Measurements from ENCODE around the gene RECQL5. TPM values are rescaled to one million over a fixed set of nuclear protein-coding genes. Genes with fewer than 3 reads are reported as not detected.

RECQL5 gene
- polyA plus RNA-seq, 1 donor from 2014 or later = 9.6 TPM

DNA sequence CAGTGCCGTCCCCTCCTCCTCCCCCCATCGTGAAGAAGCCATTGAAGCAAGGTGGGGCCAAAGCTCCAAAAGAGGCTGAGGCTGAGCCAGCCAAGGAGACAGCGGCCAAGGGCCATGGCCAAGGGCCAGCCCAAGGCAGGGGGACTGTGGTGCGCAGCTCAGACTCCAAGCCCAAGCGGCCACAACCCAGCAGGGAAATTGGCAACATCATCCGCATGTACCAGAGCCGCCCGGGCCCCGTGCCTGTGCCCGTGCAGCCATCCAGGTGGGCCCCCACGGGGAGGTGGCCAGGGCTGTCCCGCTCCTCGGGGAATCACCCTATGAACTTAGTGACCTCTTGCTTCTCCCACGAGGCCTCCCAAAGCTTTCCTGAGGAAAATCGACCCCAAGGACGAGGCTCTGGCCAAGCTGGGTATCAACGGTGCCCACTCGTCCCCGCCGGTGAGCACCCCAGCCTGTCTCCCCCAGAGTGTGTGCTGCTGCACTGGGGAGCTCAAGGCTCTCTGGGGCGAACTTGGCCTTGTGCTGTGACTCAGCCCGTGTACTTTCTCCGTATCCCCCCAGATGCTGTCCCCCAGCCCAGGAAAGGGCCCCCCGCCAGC lies 50.3 kb downstream of the RECQL5 start:
- Histone ChIP-seq H3K36me3 (ENCODE audit: insufficient read depth, low read length) (no peaks in the 10 kb centered on the region), H3F3A (ENCODE audit: insufficient read depth, low read length, poor library complexity, severe bottlenecking) (no peaks in the 10 kb centered on the region), H3K4me2 (ENCODE audit: low read length) (no peak overlapping the region), H4K20me1 (ENCODE audit: insufficient read depth) (no peaks in the 10 kb centered on the region), H3K9me3 (ENCODE audit: low read length) (no peaks in the 10 kb centered on the region), H2AFZ (ENCODE audit: low read depth, low read length) (no peak overlapping the region), H3K79me2 (replicated peaks; ENCODE audit: insufficient read depth, low read length) (no peaks in the 10 kb centered on the region), H3K27ac (ENCODE audit: low read length) (no peak overlapping the region), H3K9ac (ENCODE audit: low read length) (no peak overlapping the region), H3K4me3 (ENCODE audit: low read length) (no peak overlapping the region), H3K9me2 (ENCODE audit: insufficient read depth, low read length) (no peaks in the 10 kb centered on the region), H3K27me3 (ENCODE audit: insufficient read depth, low read depth, low read length) (no peaks in the 10 kb centered on the region)
- TF ChIP-seq, protein P1, sequence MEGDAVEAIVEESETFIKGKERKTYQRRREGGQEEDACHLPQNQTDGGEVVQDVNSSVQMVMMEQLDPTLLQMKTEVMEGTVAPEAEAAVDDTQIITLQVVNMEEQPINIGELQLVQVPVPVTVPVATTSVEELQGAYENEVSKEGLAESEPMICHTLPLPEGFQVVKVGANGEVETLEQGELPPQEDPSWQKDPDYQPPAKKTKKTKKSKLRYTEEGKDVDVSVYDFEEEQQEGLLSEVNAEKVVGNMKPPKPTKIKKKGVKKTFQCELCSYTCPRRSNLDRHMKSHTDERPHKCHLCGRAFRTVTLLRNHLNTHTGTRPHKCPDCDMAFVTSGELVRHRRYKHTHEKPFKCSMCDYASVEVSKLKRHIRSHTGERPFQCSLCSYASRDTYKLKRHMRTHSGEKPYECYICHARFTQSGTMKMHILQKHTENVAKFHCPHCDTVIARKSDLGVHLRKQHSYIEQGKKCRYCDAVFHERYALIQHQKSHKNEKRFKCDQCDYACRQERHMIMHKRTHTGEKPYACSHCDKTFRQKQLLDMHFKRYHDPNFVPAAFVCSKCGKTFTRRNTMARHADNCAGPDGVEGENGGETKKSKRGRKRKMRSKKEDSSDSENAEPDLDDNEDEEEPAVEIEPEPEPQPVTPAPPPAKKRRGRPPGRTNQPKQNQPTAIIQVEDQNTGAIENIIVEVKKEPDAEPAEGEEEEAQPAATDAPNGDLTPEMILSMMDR (IDR thresholded peaks at IDR 0.05; ENCODE audit: poor library complexity, severe bottlenecking) = no peak
- TF ChIP-seq POLR2AphosphoS5 (IDR thresholded peaks at IDR 0.05) = no peak
- TF ChIP-seq EZH2 (IDR thresholded peaks at IDR 0.05; ENCODE audit: borderline replicate concordance, insufficient read depth, low read length, poor library complexity, severe bottlenecking) = no peak
- no peak for TF ChIP-seq RAD21 (conservative IDR thresholded peaks at IDR 0.05)
- TF ChIP-seq MXI1 (conservative IDR thresholded peaks at IDR 0.05; ENCODE audit: poor library complexity, severe bottlenecking) = no peak
- no peak for TF ChIP-seq EP300 (conservative IDR thresholded peaks at IDR 0.05; ENCODE audit: poor library complexity, severe bottlenecking)
- no peak for TF ChIP-seq SMC3 (conservative IDR thresholded peaks at IDR 0.05; ENCODE audit: poor library complexity)
- TF ChIP-seq, protein P2, sequence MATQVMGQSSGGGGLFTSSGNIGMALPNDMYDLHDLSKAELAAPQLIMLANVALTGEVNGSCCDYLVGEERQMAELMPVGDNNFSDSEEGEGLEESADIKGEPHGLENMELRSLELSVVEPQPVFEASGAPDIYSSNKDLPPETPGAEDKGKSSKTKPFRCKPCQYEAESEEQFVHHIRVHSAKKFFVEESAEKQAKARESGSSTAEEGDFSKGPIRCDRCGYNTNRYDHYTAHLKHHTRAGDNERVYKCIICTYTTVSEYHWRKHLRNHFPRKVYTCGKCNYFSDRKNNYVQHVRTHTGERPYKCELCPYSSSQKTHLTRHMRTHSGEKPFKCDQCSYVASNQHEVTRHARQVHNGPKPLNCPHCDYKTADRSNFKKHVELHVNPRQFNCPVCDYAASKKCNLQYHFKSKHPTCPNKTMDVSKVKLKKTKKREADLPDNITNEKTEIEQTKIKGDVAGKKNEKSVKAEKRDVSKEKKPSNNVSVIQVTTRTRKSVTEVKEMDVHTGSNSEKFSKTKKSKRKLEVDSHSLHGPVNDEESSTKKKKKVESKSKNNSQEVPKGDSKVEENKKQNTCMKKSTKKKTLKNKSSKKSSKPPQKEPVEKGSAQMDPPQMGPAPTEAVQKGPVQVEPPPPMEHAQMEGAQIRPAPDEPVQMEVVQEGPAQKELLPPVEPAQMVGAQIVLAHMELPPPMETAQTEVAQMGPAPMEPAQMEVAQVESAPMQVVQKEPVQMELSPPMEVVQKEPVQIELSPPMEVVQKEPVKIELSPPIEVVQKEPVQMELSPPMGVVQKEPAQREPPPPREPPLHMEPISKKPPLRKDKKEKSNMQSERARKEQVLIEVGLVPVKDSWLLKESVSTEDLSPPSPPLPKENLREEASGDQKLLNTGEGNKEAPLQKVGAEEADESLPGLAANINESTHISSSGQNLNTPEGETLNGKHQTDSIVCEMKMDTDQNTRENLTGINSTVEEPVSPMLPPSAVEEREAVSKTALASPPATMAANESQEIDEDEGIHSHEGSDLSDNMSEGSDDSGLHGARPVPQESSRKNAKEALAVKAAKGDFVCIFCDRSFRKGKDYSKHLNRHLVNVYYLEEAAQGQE (IDR thresholded peaks at IDR 0.05; ENCODE audit: borderline replicate concordance) = no peak
- no peak for TF ChIP-seq TAF1 (IDR thresholded peaks at IDR 0.05; ENCODE audit: low read depth)

DNA sequence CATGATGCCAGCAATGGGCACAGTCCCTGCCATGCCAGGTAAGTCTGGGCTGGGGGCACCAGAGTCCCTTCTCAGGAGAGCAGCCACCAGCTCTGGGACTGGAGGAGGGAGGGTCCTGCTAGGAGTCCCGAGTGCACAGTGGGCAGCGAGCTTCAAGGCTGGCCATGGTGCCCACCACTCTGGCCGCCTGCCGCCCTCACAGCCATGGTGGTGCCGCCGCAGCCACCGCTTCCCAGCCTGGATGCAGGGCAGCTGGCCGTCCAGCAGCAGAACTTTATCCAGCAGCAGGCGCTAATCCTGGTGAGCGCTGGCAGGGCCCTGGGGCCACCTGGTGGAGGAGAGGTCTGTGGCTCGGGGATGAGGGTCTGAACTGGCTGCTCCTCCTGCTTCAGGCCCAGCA lies 51.7 kb downstream of the RECQL5 start:
- no peak overlapping the region for H3K4me3 ChIP-seq (ENCODE audit: low read length)
- H4K20me1 ChIP-seq (ENCODE audit: insufficient read depth) = no peaks in the 10 kb centered on the region
- no peaks in the 10 kb centered on the region for H3K9me3 ChIP-seq (ENCODE audit: low read length)
- no peak overlapping the region for H3K4me2 ChIP-seq (ENCODE audit: low read length)
- TF ChIP-seq SMC3 (conservative IDR thresholded peaks at IDR 0.05; ENCODE audit: poor library complexity) (no peak), TAF1 (IDR thresholded peaks at IDR 0.05; ENCODE audit: low read depth) (no peak), EZH2 (IDR thresholded peaks at IDR 0.05; ENCODE audit: borderline replicate concordance, insufficient read depth, low read length, poor library complexity, severe bottlenecking) (no peak), POLR2AphosphoS5 (IDR thresholded peaks at IDR 0.05) (no peak), MXI1 (conservative IDR thresholded peaks at IDR 0.05; ENCODE audit: poor library complexity, severe bottlenecking) (no peak), EP300 (conservative IDR thresholded peaks at IDR 0.05; ENCODE audit: poor library complexity, severe bottlenecking) (no peak), RAD21 (conservative IDR thresholded peaks at IDR 0.05) (no peak)
- TF ChIP-seq, protein P2 (IDR thresholded peaks at IDR 0.05; ENCODE audit: borderline replicate concordance) = no peak
- TF ChIP-seq, protein P1 (IDR thresholded peaks at IDR 0.05; ENCODE audit: poor library complexity, severe bottlenecking) = no peak
- no peaks in the 10 kb centered on the region for H3K9me2 ChIP-seq (ENCODE audit: insufficient read depth, low read length)
- H2AFZ ChIP-seq (ENCODE audit: low read depth, low read length) = no peak overlapping the region
- no peaks in the 10 kb centered on the region for H3K36me3 ChIP-seq (ENCODE audit: insufficient read depth, low read length)
- no peak overlapping the region for H3K9ac ChIP-seq (ENCODE audit: low read length)
- H3K27me3 ChIP-seq (ENCODE audit: insufficient read depth, low read depth, low read length) = no peaks in the 10 kb centered on the region
- H3K79me2 ChIP-seq (replicated peaks; ENCODE audit: insufficient read depth, low read length) = no peaks in the 10 kb centered on the region
- H3K27ac ChIP-seq (ENCODE audit: low read length) = no peak overlapping the region
- H3F3A ChIP-seq (ENCODE audit: insufficient read depth, low read length, poor library complexity, severe bottlenecking) = no peaks in the 10 kb centered on the region

Data from neural cell (in vitro differentiated cells).